SK-N-SH treated with all-trans-retinoic acid at 6 μM for 48 hours (cell line): ENCODE results near the gene RALGPS1.

Source experiments
- ATAC-seq: fragments of 200-7000 bp; cut with Tn5 transposase; 3 replicates; pipeline ENCODE4 v1.9.1; 2020; ENCODE audit warnings: mild to moderate bottlenecking, moderate library complexity
- ARNTL ChIP-seq: fragments of 450-650 bp; formaldehyde crosslinking; IDR thresholded peaks from 2 replicates; pipeline ENCODE4 v1.5.0; 2020; ENCODE audit warnings: low read depth, mild to moderate bottlenecking, moderate library complexity, borderline replicate concordance
- BACH2 ChIP-seq: fragments of 250-450 bp; sonication (Bioruptor Pico); IDR thresholded peaks from 2 replicates; pipeline ENCODE4 v1.9.0; 2021; ENCODE audit warnings: mild to moderate bottlenecking, borderline replicate concordance
- CREB5 ChIP-seq: fragments of 250-450 bp; sonication (Bioruptor Pico); IDR thresholded peaks from 2 replicates; pipeline ENCODE4 v1.5.1; 2020; ENCODE audit warnings: low read depth, mild to moderate bottlenecking, moderate library complexity
- CSDC2 ChIP-seq: fragments of 250-450 bp; sonication (Bioruptor Pico); IDR thresholded peaks from 2 replicates; pipeline ENCODE4 v1.5.0; 2020; ENCODE audit warnings: mild to moderate bottlenecking, moderate library complexity
- GLIS3 ChIP-seq: fragments of 250-450 bp; sonication (Bioruptor Pico); IDR thresholded peaks from 2 replicates; pipeline ENCODE4 v1.5.0; 2020; ENCODE audit warnings: mild to moderate bottlenecking, moderate library complexity
- ISL1 ChIP-seq: fragments of 250-450 bp; sonication (Bioruptor Pico); IDR thresholded peaks from 2 replicates; pipeline ENCODE4 v2.1.2; 2022; ENCODE audit warnings: mild to moderate bottlenecking, moderate library complexity
- OSR1 ChIP-seq: fragments of 250-450 bp; sonication (Bioruptor Pico); IDR thresholded peaks from 2 replicates; pipeline ENCODE4 v1.8.0; 2022; ENCODE audit warnings: moderate library complexity, mild to moderate bottlenecking, inconsistent platforms
- PPARA ChIP-seq: fragments of 250-450 bp; sonication (Bioruptor Pico); IDR thresholded peaks from 2 replicates; pipeline ENCODE4 v1.5.0; 2020; ENCODE audit warnings: mild to moderate bottlenecking, borderline replicate concordance
- RARB ChIP-seq: fragments of 250-450 bp; sonication (Bioruptor Pico); IDR thresholded peaks from 2 replicates; pipeline ENCODE4 v1.8.0; 2021; ENCODE audit warnings: mild to moderate bottlenecking, moderate library complexity
- SNAI2 ChIP-seq: fragments of 250-450 bp; sonication (Bioruptor Pico); IDR thresholded peaks from 2 replicates; pipeline ENCODE4 v1.5.0; 2020; ENCODE audit warnings: mild to moderate bottlenecking, moderate library complexity
- TOX ChIP-seq: fragments of 250-450 bp; sonication (Bioruptor Pico); IDR thresholded peaks from 2 replicates; pipeline ENCODE4 v1.8.0; 2021; ENCODE audit warnings: mild to moderate bottlenecking, moderate library complexity, borderline replicate concordance
- TSHZ2 ChIP-seq: fragments of 250-450 bp; sonication (Bioruptor Pico); IDR thresholded peaks from 2 replicates; pipeline ENCODE4 v1.5.0; 2020; ENCODE audit warnings: mild to moderate bottlenecking, moderate library complexity
- ZC3H10 ChIP-seq: fragments of 250-450 bp; sonication (Bioruptor Pico); IDR thresholded peaks from 2 replicates; pipeline ENCODE4 v1.5.1; 2021; ENCODE audit warnings: mild to moderate bottlenecking, moderate library complexity
- ZFP3 ChIP-seq: fragments of 250-450 bp; sonication (Bioruptor Pico); IDR thresholded peaks from 2 replicates; pipeline ENCODE4 v1.5.0; 2020; ENCODE audit warnings: mild to moderate bottlenecking, moderate library complexity
- ZFP30 ChIP-seq: fragments of 450-650 bp; formaldehyde crosslinking; IDR thresholded peaks from 2 replicates; pipeline ENCODE4 v1.5.0; 2022; ENCODE audit warnings: mild to moderate bottlenecking, moderate library complexity
- ZNF565 ChIP-seq: fragments of 450-650 bp; formaldehyde crosslinking; conservative IDR thresholded peaks from 2 replicates; pipeline ENCODE4 v1.5.0; 2020; ENCODE audit warnings: low read depth, mild to moderate bottlenecking, moderate library complexity
- ZNF8 ChIP-seq: fragments of 450-650 bp; formaldehyde crosslinking; IDR thresholded peaks from 2 replicates; pipeline ENCODE4 v1.5.0; 2020; ENCODE audit warnings: mild to moderate bottlenecking, moderate library complexity
- TF ChIP-seq, protein P1 (sequence below): fragments of 250-450 bp; sonication (Bioruptor Pico); IDR thresholded peaks from 2 replicates; pipeline ENCODE4 v1.5.1; 2021; ENCODE audit warnings: mild to moderate bottlenecking, moderate library complexity
- TF ChIP-seq, protein P2 (sequence below): fragments of 250-450 bp; sonication (Bioruptor Pico); IDR thresholded peaks from 2 replicates; pipeline ENCODE4 v1.8.0; 2020; ENCODE audit warnings: mild to moderate bottlenecking, moderate library complexity, borderline replicate concordance

Gene RALGPS1

GRCh38 chr9:127123064-127123890 lies 208.7 kb downstream of the RALGPS1 start (continued):
- TF ChIP-seq OSR1 (CRISPR knock-in tag) (no peak), TOX (CRISPR knock-in tag) (no peak), BACH2 (CRISPR knock-in tag) (no peak), ISL1 (CRISPR knock-in tag) (no peak), ZFP3 (CRISPR knock-in tag) (no peak), CREB5 (CRISPR knock-in tag) (no peak)
- TF ChIP-seq, protein P1, sequence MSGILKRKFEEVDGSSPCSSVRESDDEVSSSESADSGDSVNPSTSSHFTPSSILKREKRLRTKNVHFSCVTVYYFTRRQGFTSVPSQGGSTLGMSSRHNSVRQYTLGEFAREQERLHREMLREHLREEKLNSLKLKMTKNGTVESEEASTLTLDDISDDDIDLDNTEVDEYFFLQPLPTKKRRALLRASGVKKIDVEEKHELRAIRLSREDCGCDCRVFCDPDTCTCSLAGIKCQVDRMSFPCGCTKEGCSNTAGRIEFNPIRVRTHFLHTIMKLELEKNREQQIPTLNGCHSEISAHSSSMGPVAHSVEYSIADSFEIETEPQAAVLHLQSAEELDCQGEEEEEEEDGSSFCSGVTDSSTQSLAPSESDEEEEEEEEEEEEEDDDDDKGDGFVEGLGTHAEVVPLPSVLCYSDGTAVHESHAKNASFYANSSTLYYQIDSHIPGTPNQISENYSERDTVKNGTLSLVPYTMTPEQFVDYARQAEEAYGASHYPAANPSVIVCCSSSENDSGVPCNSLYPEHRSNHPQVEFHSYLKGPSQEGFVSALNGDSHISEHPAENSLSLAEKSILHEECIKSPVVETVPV (CRISPR knock-in tag) = no peak

- ATAC-seq = no peak
- TF ChIP-seq CREB5 (CRISPR knock-in tag) (no peak), ZNF8 (CRISPR knock-in tag) (no peak), PPARA (CRISPR knock-in tag) (no peak), ZNF565 (CRISPR knock-in tag) (no peak), ISL1 (CRISPR knock-in tag) (no peak), ZC3H10 (CRISPR knock-in tag) (no peak), TSHZ2 (CRISPR knock-in tag) (no peak)
- TF ChIP-seq, protein P2, sequence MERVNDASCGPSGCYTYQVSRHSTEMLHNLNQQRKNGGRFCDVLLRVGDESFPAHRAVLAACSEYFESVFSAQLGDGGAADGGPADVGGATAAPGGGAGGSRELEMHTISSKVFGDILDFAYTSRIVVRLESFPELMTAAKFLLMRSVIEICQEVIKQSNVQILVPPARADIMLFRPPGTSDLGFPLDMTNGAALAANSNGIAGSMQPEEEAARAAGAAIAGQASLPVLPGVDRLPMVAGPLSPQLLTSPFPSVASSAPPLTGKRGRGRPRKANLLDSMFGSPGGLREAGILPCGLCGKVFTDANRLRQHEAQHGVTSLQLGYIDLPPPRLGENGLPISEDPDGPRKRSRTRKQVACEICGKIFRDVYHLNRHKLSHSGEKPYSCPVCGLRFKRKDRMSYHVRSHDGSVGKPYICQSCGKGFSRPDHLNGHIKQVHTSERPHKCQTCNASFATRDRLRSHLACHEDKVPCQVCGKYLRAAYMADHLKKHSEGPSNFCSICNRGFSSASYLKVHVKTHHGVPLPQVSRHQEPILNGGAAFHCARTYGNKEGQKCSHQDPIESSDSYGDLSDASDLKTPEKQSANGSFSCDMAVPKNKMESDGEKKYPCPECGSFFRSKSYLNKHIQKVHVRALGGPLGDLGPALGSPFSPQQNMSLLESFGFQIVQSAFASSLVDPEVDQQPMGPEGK (CRISPR knock-in tag) = no peak
Measured at GRCh38 chr9:127124111-127124531, 209.5 kb downstream of the RALGPS1 start.

GRCh38 chr9:127124792-127125191 lies 210.2 kb downstream of the RALGPS1 start:
- no peak for ATAC-seq
- TF ChIP-seq ZFP30 (CRISPR knock-in tag) = no peak
- TF ChIP-seq PPARA (CRISPR knock-in tag) = no peak
- TF ChIP-seq, protein P1 (CRISPR knock-in tag) = no peak
- no peak for TF ChIP-seq SNAI2 (CRISPR knock-in tag)
- TF ChIP-seq BACH2 (CRISPR knock-in tag) = no peak
- no peak for TF ChIP-seq GLIS3 (CRISPR knock-in tag)
- TF ChIP-seq RARB (CRISPR knock-in tag) = no peak
- TF ChIP-seq ZNF565 (CRISPR knock-in tag) = no peak
- no peak for TF ChIP-seq TSHZ2 (CRISPR knock-in tag)
- TF ChIP-seq, protein P2 (CRISPR knock-in tag) = no peak
- TF ChIP-seq TOX (CRISPR knock-in tag) = no peak
- no peak for TF ChIP-seq ARNTL (CRISPR knock-in tag)
- TF ChIP-seq CSDC2 = no peak
